HG03280 (cell line): ENCODE results near the gene VARS1.
"Not testable (repeated sequence)": the region's sequence is repeated elsewhere in the genome, so short reads cannot be mapped to it uniquely, and the experiment has no call there.

Experiments
- ATAC-seq: cut with Tn5 transposase; IDR thresholded peaks from one replicate; pipeline ENCODE4 v1.9.1; 2021; ENCODE audit warnings: mild to moderate bottlenecking, moderate library complexity; ENCODE audit not compliant: unreplicated experiment

VARS1 gene

DNA sequence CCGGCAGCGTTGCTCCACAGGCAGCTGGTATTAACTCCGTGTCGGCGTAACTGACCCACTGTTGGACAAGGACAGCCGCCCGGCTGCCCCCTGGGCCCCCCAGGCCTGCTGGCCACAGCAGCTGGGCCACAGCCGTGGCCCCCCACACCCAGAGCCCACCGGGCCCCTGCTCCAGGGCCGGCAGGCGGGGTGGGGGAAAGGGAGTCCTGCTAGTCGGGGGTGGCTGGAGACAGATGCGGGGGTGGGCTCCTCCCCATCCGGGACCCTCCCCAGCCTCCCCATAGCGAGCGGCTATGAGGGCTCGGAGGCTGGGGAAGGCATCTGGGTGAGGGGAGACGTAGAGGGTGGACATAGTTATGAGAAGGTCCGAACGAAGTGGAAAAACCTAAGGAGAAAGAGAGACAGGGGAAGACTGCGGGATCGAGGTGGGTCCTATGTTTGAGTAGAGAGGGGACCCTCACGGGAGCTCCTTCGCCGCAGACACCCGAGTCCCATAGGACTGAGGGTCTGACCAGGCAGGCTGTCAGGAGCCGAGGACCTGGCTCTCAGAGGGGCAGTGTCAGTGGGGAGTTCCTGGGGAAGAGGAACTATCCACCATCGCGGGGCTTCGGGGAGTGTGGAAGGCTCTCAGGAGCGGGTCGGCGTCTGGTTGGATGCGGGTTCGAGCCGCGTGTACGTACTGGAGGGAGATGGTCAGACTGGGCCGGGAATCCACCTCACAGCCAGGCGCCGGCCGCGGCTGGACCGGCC is 511 bp downstream of the VARS1 start:
- no peak for ATAC-seq

DNA sequence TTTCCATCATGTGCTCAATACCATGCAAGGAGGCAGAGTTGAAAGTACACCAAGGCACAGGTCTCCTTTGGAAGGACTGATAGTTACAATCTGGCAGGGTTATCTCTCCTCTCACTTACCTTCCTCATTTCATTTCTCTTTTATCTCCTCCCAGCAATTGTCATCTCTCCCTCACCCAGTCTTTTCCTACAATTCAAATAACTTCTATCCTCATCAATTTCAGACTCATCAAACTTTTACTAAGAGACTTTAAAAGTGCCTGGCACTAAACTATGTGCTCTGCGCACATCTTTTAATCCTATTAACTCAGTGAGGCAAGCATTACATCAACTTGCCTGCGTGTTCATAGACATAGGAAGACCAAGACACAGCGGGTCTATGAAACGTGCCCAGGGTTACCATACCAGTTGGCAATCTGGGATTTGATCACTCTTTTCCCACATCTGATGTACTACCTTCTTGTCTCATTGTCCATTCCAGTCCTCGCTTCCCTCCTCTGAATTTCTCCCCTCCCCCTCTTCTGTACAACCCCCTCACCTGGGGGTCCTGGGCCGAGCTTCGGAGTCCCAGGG is 1.2 kb downstream of the VARS1 start:
- ATAC-seq: no peak

DNA sequence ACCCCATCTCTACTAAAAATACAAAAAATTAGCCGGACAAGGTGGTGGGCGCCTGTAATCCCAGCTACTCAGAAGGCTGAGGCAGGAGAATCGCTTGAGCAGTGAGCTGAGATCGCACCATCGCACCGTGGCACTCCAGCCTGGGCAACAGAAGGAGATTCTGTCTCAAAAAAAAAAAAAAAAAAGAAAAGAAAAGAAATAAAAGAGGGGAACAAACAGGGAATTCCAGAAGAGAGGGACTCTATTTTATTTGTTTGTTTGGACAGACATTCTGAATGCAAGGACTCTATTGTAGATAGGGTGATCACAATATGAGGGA is 1.7 kb downstream of the VARS1 start:
- not testable (repeated sequence) for ATAC-seq

DNA sequence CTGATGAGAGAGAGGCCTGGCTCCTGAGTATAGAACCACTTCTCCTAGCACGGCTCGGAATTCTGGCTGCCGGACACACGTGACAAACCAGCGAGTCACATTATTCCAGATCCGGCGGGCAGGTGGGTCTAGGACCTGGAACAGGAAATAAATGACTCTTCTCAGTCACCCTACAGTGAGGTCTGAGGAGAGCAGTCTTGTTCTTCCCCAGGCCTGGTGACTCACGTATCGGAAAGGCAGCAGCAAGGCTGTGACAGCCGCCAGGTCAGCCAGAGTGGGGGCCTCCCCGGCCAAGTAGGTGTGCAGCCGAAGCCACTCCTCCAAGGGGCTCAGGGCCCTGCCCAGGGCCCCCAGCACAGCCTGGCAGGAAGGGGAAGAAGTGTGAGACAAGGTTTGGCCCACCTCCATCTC is 2.8 kb downstream of the VARS1 start:
- no peak for ATAC-seq

DNA sequence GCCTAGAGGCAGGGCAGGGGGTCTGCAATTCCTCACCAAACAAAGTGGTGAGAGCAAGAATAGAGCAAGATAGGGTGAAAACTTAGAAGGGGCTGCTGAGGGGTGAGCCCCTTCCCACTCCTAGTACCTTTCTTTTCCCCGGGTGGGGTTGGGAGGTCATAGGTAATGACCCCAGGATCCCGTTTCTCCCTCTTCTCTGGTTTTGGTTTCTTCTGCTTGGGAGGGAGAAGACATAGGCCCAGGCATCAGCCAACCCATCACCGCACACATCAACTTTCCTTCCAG is 3.5 kb downstream of the VARS1 start:
- no peak for ATAC-seq

DNA sequence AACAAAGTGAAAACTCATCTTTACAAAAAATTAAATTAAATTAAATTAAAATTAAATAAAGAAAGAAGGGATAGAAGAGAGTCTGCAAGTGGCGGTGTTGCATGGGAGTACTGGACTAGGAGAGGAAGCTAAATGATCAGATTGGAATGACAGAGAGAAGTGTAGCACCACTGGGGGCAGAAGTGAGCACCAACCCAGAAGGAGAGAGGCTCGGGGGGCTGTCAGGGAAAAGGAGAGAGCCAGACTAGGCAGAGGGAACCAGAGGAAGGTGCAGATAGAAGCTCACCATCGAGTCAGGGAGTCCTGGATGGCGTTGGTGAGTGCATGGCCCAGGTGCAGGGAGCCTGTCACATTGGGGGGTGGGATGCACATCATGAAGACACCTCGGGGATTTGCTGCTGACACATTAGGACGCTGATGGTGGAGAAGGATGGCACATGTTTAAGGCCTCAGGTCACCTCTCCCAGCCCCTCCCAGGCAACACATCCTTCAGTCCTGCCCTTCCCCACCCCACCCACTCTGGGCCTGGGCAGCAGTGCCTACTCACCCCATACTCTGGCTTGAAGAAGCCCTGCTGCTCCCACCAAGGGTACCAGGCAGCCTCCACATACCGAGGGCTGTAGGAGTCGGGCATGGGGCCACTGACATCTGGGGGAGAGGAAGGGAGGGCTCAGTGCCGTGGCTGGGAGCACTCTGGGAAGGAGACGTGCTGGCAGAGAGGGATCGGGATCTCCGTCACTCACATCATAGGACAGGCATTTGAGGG is 4.0 kb downstream of the VARS1 start:
- no peak for ATAC-seq

DNA sequence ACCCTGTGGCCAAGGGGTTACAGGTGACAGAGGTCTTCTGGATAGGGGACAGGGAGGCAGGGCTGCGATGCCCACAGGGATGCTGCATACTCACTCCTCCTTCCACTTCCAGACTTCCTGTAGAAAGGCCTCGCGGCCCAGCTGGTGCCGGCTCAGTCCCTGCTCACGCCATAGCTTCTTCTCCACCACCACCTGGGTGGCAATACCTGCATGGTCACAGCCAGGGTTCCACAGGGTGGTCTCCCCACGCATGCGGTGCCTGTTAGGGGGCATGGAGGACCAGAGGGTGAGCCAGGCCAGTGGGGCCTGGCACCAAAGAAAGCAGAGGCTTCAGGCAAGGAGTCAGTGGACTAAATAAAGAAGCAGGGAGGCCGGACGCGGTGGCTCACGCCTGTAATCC is 10.1 kb downstream of the VARS1 start:
- no peak for ATAC-seq

DNA sequence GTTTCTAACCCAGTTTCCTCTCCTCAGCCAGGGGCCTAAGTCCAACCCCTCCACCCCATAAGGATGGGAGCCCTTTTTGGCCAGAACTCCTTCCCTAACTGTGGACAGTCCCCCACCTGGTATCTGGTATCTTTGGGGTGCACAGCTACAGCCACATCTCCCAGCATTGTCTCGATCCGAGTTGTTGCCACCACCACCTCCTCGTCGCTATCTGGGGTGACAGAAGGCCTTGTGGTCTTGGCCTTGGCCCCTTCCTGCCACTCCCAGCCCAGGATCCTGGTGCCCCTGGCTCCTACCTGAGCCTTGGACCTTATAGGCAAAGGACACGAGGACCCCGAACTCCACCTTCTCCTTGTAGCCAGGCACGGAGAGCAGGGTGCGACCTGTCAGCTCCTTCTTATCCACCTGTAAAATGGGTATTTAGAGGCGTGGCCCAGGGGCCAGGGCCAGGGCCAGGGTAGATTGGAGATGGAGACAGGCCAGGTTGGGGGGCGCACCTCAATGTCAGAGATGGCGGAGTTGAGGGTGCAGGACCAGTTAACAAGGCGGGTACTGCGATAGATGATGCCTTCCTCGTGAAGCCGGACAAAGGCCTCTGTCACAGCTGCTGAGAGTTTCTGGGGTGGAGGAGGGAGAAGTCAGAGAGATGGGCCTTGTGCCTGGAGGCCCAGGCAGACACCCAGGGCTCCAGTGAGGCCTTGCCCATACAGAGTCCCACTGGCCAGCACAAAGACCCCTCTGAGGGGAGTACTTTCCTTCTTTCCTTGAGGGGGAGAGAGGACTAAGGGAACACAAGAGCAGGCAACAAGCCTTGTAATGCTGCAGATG is 11.2 kb downstream of the VARS1 start:
- ATAC-seq: no peak

DNA sequence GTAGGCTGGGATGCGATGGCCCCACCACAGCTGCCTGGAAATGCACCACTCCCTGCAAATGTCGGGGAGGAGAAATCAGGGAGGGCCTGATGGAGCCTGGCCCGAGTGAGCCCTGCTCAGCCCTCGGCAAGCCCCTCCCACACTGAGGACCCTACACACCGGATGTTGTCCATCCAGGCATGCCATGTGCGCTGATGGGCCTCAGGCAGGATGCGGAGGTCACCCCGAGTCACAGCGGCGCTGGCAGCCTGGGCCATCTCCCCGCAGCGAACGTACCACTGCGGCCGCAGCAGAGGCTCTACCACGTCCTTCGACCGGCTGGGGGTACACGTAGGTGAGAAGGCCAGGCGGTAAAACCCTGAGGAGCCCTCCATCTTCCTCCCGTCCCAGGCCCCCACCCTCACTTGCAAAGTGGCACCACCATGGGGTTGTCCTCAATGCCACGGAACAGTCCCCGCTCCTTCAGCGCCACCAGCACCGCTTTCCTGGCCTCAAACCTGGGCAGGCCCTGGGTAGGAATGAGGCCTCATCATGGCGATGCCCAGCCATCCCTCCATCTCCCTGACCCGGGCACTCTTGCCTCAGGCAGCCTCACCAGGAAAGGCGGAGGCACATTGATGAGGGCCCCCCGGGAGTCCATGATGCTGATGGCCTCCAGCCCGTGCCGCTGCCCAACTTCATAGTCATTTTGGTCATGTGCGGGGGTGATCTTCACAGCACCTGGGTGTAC is 13.3 kb downstream of the VARS1 start:
- ATAC-seq: no peak

DNA sequence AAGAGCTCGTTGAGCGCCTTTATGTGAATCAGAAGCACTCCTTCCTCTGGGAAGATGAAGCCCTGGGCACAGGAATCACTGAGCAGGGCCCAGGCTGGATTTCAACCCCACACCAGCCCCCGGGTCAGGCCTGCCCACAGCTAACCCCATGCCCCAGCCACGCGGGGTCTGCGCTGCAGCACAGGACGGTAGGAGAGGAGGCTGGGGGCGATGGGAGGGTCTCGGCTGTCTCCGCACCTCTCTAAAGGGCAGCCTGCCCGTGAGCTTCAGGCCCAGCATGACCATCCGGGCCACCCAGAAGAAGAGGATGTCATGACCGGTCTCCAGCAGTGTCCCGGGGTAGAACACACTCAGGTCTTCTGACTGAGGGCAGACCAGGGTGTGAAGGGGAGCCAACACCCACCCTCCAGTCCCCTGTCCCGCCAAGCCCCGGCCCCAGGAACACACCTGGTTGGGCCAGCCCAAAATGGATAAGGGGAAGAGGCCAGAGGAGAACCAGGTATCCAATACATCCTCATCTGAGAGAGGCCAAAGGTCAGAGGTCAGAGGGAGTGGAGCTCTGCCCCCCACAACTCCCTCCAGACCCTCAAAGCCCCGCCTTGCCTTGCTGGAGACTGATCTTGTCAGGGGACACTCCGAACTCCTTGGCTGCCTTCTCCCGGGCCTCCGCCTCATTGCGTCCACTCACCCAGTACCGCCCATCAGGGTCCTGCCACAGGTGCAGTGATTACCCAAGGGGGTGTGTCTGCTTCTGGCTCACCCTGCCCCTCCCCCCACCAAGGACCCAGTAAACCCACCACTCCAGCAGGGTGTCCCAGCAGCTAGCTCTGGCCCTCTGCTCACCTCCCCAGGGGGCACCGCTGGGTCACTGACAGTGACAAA is 14.1 kb downstream of the VARS1 start:
- ATAC-seq: no peak

DNA sequence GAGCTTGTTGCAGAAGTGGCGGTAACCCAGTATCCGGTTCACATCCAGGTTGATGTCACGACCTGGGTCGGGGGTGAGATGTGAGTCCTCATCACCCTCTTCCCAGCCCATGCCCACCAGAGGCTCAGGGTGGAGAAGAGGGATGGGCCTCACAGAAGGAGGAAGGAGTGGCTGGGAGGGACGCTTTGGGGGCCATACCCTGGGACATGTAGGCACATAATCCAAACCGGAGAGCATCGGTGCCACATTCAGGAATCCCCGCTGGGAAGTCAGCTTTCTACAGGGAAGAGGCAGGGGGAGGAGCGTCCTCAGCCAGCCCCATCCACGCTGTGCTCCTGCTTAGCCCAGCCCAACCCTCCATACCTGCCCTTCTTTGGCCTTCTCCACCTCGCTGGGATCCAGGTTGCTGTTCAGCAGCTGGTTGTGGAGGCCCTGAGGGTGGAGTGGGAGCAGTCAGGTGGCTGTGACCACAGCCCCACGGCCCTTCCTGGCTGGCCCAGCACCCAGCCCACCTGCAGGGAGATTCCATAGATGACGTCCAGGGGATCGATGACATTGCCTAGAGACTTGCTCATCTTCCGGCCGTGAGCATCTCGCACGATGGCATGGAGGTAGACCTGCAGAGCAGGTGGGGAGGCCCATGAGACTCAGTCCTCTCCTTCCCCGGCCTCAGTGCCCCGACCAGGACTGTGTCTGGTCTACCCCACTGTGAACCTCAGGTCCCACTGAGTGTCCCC is 14.9 kb downstream of the VARS1 start:
- ATAC-seq: no peak

DNA sequence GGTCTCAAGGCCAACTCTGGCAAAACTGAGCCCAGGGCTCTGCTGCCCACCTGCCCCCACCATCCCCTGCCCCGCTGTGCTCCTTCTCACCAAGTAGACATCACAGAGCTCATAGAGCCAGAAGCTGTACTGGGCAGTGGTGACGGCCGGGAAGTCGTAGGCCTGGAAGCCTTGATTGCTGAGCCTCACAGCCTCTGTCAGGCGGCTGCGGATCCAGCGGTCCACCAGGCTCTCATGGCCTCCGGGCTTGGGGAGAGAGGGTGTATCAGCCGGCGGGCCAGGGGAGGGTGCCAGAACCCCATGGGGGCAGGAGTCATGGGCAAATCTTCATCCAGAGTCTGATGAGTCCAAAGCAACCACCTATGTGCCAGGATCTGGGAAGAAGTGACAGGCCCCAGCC is 15.6 kb downstream of the VARS1 start:
- ATAC-seq: no peak

DNA sequence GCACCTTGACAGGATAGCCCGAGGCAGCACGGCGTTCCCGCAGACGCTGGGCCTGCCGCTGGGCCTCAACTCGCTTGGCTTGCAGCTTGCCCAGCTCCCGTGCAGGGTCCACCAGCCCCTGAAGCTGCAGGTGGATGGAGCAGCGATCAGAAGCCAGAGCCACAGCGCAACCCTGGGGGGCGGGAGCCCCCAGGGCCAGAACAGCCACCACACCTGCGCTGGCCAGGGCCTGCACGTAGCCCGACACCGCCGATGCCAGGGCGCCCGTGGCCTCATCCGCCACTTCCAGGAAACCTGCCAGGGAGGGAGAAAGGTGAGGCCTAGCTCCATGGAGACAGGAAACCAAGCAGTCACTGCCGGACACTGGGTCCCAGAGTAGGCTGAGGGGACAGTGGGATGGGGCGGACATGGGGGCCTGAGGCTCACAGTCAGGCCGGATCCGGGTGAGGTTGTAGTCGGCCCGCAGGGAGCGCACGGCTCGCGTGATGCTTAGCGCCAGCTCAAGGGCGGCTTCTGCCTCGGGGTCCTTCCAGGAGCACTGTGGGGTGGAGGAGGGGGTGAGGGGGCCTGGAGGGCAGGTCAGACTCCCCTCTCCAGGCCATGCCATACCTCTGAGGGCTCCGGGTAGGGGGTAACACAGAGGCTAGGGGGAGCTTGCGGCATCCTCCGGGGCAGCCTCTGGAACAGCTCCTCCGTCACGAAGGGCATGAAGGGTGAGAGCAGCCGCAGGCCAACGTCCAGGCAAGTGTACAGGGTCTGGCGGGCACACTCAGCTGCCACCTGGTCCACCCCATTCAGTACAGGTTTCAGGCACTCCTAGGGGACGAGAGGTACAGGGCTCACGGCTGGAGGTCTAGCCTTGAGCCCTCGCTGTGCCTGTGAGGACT is 16.3 kb downstream of the VARS1 start:
- no peak for ATAC-seq

DNA sequence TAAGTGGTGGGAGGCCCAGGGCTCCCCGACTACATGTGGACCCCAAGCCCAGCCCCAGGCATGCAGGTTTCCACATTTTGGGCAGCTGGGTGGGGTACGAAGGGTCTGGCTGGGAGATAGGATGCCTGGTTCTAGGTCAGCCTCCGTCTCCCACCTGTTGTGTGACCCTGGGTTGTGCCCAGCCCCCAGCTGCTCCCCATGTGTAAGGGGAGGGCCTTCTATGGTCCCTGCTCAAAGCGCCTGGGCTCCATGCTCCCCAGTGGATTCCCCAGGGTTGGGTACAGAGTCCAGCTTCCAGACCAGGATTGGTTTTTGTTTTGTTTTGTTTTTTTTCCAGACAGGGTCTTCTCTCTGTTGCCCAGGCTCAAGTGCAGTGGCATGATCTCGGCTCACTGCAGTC is 17.4 kb downstream of the VARS1 start:
- ATAC-seq: no peak

DNA sequence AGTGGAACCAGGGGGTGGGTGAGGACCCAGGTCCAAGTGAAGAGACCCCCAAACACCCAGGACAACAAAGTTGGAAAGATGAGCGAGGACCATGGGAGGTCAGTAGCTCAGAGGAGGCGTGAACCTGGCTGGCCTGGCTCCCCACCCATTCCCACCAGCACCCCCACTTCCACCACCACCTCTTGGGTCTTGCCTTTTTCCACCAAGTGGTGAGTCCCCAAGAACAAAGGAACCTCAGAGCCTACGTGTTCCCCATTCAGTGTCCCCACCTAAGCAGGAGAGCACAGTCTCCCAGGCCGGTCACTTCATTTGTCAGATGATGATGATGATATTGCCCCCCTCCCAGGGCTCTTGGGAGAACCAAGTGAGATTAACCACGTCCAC is 17.9 kb downstream of the VARS1 start:
- ATAC-seq: no peak

DNA sequence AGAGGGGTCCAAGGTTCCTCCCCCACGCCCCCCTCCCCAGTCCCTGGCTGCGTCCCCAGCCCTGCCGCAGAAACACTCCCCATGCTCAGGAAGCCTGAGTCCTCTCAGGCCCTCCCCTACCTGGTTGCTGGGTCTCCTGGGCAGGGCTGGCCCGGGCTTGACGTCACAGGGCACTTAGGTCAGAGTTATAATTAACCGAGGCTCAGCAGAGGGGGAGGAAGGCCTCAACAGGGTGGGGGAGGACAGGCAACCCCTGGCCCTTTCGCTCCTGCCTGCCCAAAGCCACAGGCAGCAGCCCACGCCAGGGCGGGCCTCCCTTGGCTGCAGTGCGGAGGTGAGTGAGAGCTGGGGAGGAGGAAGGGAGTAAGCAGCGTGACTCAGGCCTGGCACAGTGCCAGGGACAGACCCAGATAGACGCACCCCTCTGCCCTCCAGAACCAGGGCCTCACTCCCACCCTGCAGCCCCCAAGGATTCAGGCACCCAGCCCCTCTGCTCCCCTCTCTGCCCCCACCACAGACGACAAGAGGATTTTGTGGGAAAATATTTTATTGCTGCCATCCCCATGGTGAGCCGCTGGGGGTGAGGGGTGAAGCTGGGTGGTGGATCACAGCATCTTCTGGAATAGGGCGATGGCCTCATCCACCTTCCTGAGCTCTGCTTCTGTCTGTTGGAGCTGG is 18.4 kb downstream of the VARS1 start, which contains the start of gene VWA7:
TSS of gene VWA7 (minus strand) at position 340 of the 678 bp plus-strand sequence. CDS start 549 bp downstream, outside the sequence.
- ATAC-seq: peak; percentile 75

DNA sequence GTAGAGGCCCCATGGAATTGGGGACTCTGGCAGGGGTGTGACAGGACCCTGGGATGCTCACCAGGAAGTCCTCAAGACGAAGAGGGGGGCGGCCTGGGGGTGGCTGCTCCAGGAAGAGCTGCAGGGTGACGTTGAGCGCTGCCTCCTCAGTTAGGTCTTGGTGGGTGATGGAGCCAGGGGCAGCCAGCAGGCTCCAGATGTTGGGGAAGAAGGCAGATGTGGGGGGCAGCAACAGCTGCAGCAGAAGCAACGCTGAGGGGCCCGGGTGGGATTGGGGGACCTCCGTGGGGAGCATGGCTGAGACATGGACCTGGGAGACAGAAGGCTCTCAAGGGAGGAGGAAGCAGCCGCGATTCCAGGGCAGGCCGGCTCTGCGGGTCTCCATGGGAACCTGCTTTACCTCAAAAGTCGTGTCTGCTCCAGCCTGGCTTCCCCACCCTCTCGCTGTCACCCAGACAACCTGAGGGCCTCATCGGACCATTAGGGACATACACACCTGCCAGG is 19.0 kb downstream of the VARS1 start:
- ATAC-seq: no peak
